Body of pancreas (tissue), 4 donors: ENCODE results near the gene UGT1A4. TPM values are rescaled to one million over a fixed set of nuclear protein-coding genes. Genes with fewer than 3 reads are reported as not detected.

Experiments
- ATAC-seq: fragments of 150-250 bp; one replicate; pipeline ENCODE4 v1.9.1; 2016
- DNase-seq, 4 donors: peaks; one replicate each; pipeline ENCODE4 v3.0.0-alpha.2; 2019
- H3K27ac ChIP-seq, 4 donors: fragments of 200-600 bp; sonication (generic); 1 replicate in 3 of 4; 2 replicates in 1 of 4; pipeline versions ENCODE4 v1.5.1 to v1.6.1; 2016 to 2019; ENCODE audit warnings: mild to moderate bottlenecking in 1 of 4, mixed read lengths in 1 of 4, moderate library complexity in 1 of 4
- H3K27me3 ChIP-seq, 2 donors: fragments of 200-600 bp; sonication (generic); one replicate each; pipeline ENCODE4 v1.6.0; 2016; ENCODE audit warnings: mild to moderate bottlenecking in 1 of 2
- H3K36me3 ChIP-seq, 2 donors: fragments of 200-600 bp; sonication (generic); replicated peaks in 1 of 2; 2 replicates each; pipeline ENCODE4 v1.5.1; 2016; ENCODE audit warnings: low read depth in 2 of 2; ENCODE audit not compliant: insufficient read depth in 1 of 2
- H3K4me1 ChIP-seq: fragments of 200-600 bp; sonication (generic); one replicate; pipeline ENCODE4 v1.6.0; 2016
- H3K4me3 ChIP-seq, 2 donors: fragments of 200-600 bp; sonication (generic); 1 replicate in 1 of 2; 2 replicates in 1 of 2; pipeline ENCODE4 v1.5.1; 2016 to 2019
- H3K9me3 ChIP-seq, 3 donors: fragments of 200-600 bp; sonication (generic); 1 replicate in 2 of 3; 2 replicates in 1 of 3; pipeline ENCODE4 v1.5.1; 2016
- CTCF ChIP-seq, 7 experiments: fragments of 450-650 bp in 4 of 7; fragments of 200-600 bp in 3 of 7; sonication (generic) in 3 of 7; IDR thresholded peaks; one replicate each; pipeline ENCODE4 v1.5.1; 2016 to 2019; ENCODE audit warnings: antibody characterized with exemption in 7 of 7
- POLR2A ChIP-seq, 3 donors: fragments of 450-650 bp; IDR thresholded peaks; one replicate each; pipeline ENCODE4 v1.6.1; 2016; ENCODE audit warnings: antibody characterized with exemption in 3 of 3, mild to moderate bottlenecking in 2 of 3
- WGBS, 2 donors: methylation state at CpG; one replicate each; pipeline ENCODE4 v1.1.5; 2017; 5-methylcytosine and 5-hydroxymethylcytosine counted together
- intact Hi-C: fragments of 100-400 bp; cut with DNase I; formaldehyde crosslinking; loops from one replicate; pipeline ENCODE4 v1.15.1; 2023
- total RNA-seq, 2 donors: library from RNA; depleted of rRNA; stranded (reverse); fragments of >200 nt; gene quantifications; one replicate each; pipeline ENCODE4 v1.1.0, GENCODE V29; 2016

The UGT1A4 gene
- total RNA-seq, 2 donors from 2014 or later = 3.3 TPM; not detected in 1

GRCh38 chr2:233819884-233820773 lies 101.6 kb downstream of the UGT1A4 start:
- WGBS, 2 donors = 70 to 80% methylated on average over 3 to 16 of the region's 18 CpGs
- no peaks in the 10 kb centered on the region for H3K4me1 ChIP-seq
- no peak for TF ChIP-seq POLR2A (IDR thresholded peaks at IDR 0.05)
- no peak for TF ChIP-seq CTCF (IDR thresholded peaks at IDR 0.05)
- no peak for ATAC-seq
- DNase-seq = peak in 2 of 4 donors; percentile 4 to 5
- no peak overlapping the region for H3K4me3 ChIP-seq
- intact Hi-C loops = no loop called here
- no peaks in the 10 kb centered on the region for H3K36me3 ChIP-seq
- no peaks in the 10 kb centered on the region for H3K27me3 ChIP-seq
- no peak overlapping the region for H3K27ac ChIP-seq
- no peaks in the 10 kb centered on the region for H3K9me3 ChIP-seq

DNA sequence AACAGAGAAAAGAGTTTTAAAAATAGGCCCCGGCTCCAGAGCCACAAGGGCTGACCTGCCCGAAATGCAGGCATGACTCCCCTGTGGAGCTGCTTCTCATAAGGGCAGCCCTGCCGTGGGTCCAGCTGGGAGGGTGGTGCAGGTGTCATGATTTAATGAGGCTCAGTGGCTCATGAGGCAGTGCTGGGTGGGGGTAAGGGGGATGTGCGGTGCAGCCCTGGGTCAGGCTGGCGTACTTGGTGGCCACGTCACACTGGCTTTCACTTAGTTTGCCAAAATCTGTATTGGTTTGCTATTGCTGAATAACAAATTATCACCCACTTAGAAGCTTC lies 102.2 kb downstream of the UGT1A4 start:
- Histone ChIP-seq H3K9me3 (no peaks in the 10 kb centered on the region), H3K36me3 (no peaks in the 10 kb centered on the region), H3K27ac (no peak overlapping the region), H3K4me3 (no peak overlapping the region), H3K4me1 (no peaks in the 10 kb centered on the region), H3K27me3 (no peaks in the 10 kb centered on the region)
- intact Hi-C loops = no loop called here
- no peak for TF ChIP-seq POLR2A (IDR thresholded peaks at IDR 0.05)
- no peak for TF ChIP-seq CTCF (IDR thresholded peaks at IDR 0.05)
- 77 to 80% methylated on average over 6 of the region's 6 CpGs for WGBS, 2 donors
- ATAC-seq = no peak
- DNase-seq = no peak

- Histone ChIP-seq H3K4me1 (no peaks in the 10 kb centered on the region), H3K4me3 (no peak overlapping the region), H3K36me3 (no peaks in the 10 kb centered on the region), H3K9me3 (no peaks in the 10 kb centered on the region), H3K27me3 (no peaks in the 10 kb centered on the region), H3K27ac (no peak overlapping the region)
- ATAC-seq (no peak), DNase-seq (no peak)
- no peak for TF ChIP-seq POLR2A (IDR thresholded peaks at IDR 0.05)
- TF ChIP-seq CTCF (IDR thresholded peaks at IDR 0.05) = no peak
- intact Hi-C loops = no loop called here
- 83 to 90% methylated on average over 3 of the region's 3 CpGs for WGBS, 2 donors
Measured at GRCh38 chr2:233821196-233821595, 102.7 kb downstream of the UGT1A4 start.

DNA sequence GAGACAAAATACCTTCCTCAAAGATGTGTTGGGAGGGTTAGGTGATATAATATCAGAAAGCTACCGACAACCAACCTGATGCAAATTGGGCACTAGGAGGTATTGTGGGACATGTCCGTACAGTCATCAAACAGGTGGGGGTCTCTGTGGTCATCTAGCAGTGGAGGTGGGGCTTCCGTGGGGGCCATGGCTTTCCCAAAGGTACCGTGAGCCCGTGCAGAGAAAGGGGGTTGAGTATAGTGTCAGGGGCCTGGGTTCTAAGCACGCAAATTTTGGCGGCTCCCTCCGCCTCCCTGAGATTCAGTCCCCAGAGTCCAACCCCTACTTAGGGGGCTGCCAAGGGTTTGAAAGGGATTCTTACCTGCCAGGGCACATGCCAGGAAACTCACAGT lies 103.2 kb downstream of the UGT1A4 start:
- Histone ChIP-seq H3K4me3 (no peak overlapping the region), H3K9me3 (no peaks in the 10 kb centered on the region), H3K27me3 (no peaks in the 10 kb centered on the region), H3K27ac (no peak overlapping the region), H3K4me1 (no peaks in the 10 kb centered on the region), H3K36me3 (no peaks in the 10 kb centered on the region)
- intact Hi-C loops = no loop called here
- no peak for ATAC-seq
- DNase-seq = no peak
- WGBS, 2 donors = 84 to 89% methylated on average over 6 to 8 of the region's 8 CpGs
- TF ChIP-seq POLR2A (IDR thresholded peaks at IDR 0.05) (no peak), CTCF (IDR thresholded peaks at IDR 0.05) (no peak)
